Large intestine (tissue), 3 donors: ENCODE measurements around the gene CAD. TPM values are rescaled to one million over a fixed set of nuclear protein-coding genes. Genes with fewer than 3 reads are reported as not detected.
"Not testable (repeated sequence)": the region's sequence is repeated elsewhere in the genome, so short reads cannot be mapped to it uniquely, and the experiment has no call there.

Source experiments
- DNase-seq, 2 donors: peaks; one replicate each; pipeline versions ENCODE4 v3.0.0 to v3.0.0-alpha.2; 2013
- H3K27ac ChIP-seq: one replicate; pipeline ENCODE4 v1.5.1; 2013; ENCODE audit warnings: low read length
- H3K27me3 ChIP-seq: 2 replicates; pipeline ENCODE4 v1.6.1; 2013; ENCODE audit warnings: low read length; ENCODE audit not compliant: control insufficient read depth, insufficient read depth
- H3K36me3 ChIP-seq: 2 replicates; pipeline ENCODE4 v1.6.1; 2013; ENCODE audit warnings: low read length; ENCODE audit not compliant: control insufficient read depth, insufficient read depth
- H3K4me1 ChIP-seq: one replicate; pipeline ENCODE4 v1.6.1; 2013; ENCODE audit warnings: low read length; ENCODE audit not compliant: control insufficient read depth, insufficient read depth
- H3K4me3 ChIP-seq: one replicate; pipeline ENCODE4 v1.5.1; 2013; ENCODE audit warnings: low read length
- H3K9me3 ChIP-seq: one replicate; pipeline ENCODE4 v1.6.1; 2013; ENCODE audit warnings: mild to moderate bottlenecking, low read depth, low read length, moderate library complexity; ENCODE audit not compliant: control insufficient read depth
- WGBS: methylation state at CpG from one replicate; pipeline ENCODE4 v1.1.5; 2013; ENCODE audit warnings: low lambda C conversion rate; ENCODE audit not compliant: insufficient coverage; 5-methylcytosine and 5-hydroxymethylcytosine counted together
- polyA plus RNA-seq: library from polyadenylated mRNA; unstranded; fragments of 120-200 nt; gene quantifications from one replicate; pipeline ENCODE4 v1.2.1, GENCODE V29; 2013

The CAD gene
- polyA plus RNA-seq, 1 donor: 34.9 TPM

- Histone ChIP-seq H3K4me1 (no peaks in the 10 kb centered on the region), H3K27me3 (peaks cover 5% of the 10 kb centered on the region), H3K27ac (no peak overlapping the region), H3K9me3 (no peaks in the 10 kb centered on the region), H3K36me3 (no peaks in the 10 kb centered on the region), H3K4me3 (no peak overlapping the region)
- no peak for DNase-seq
- WGBS: no CpG with 5 or more reads among the region's 3 CpGs
These were observed 37.7 kb upstream of the CAD start for GRCh38 chr2:27179344-27180000.

- WGBS: no CpG with 5 or more reads among the region's 4 CpGs
- Histone ChIP-seq H3K36me3 (no peaks in the 10 kb centered on the region), H3K9me3 (no peaks in the 10 kb centered on the region), H3K4me1 (no peaks in the 10 kb centered on the region), H3K27ac (no peak overlapping the region), H3K4me3 (no peak overlapping the region), H3K27me3 (peaks cover 2% of the 10 kb centered on the region)
- DNase-seq: no peak
These were observed 34.8 kb upstream of the CAD start for GRCh38 chr2:27182346-27182745.

GRCh38 chr2:27184115-27184514 lies 33.1 kb upstream of the CAD start:
- Histone ChIP-seq H3K27me3 (peaks cover 2% of the 10 kb centered on the region), H3K4me1 (no peaks in the 10 kb centered on the region), H3K27ac (no peak overlapping the region), H3K4me3 (no peak overlapping the region), H3K9me3 (no peaks in the 10 kb centered on the region), H3K36me3 (no peaks in the 10 kb centered on the region)
- no CpG with 5 or more reads among the region's 4 CpGs for WGBS
- no peak for DNase-seq

GRCh38 chr2:27185331-27186026 lies 31.7 kb upstream of the CAD start:
- H3K27me3 ChIP-seq: no peaks in the 10 kb centered on the region
- no CpG with 5 or more reads among the region's 6 CpGs for WGBS

GRCh38 chr2:27186613-27187345 lies 30.4 kb upstream of the CAD start:
- no peak overlapping the region for H3K27ac ChIP-seq
- no peaks in the 10 kb centered on the region for H3K36me3 ChIP-seq
- DNase-seq: no peak
- H3K27me3 ChIP-seq: no peaks in the 10 kb centered on the region
- H3K4me3 ChIP-seq: no peak overlapping the region
- H3K4me1 ChIP-seq: no peaks in the 10 kb centered on the region
- 90% methylated on average over 2 of the region's 6 CpGs for WGBS
- no peaks in the 10 kb centered on the region for H3K9me3 ChIP-seq

More at GRCh38 chr2:27185331-27186026, 31.7 kb upstream of the CAD start:
- Histone ChIP-seq H3K27ac (no peak overlapping the region), H3K4me3 (no peak overlapping the region), H3K4me1 (no peaks in the 10 kb centered on the region), H3K9me3 (no peaks in the 10 kb centered on the region), H3K36me3 (no peaks in the 10 kb centered on the region)
- DNase-seq: no peak

GRCh38 chr2:27189989-27190388 lies 27.2 kb upstream of the CAD start:
- Histone ChIP-seq H3K27me3 (no peaks in the 10 kb centered on the region), H3K4me1 (no peaks in the 10 kb centered on the region), H3K36me3 (no peaks in the 10 kb centered on the region), H3K9me3 (no peaks in the 10 kb centered on the region), H3K27ac (no peak overlapping the region), H3K4me3 (no peak overlapping the region)
- WGBS: 93% methylated on average over 3 of the region's 8 CpGs
- no peak for DNase-seq

GRCh38 chr2:27191070-27191829 lies 25.9 kb upstream of the CAD start:
- Histone ChIP-seq H3K9me3 (no peaks in the 10 kb centered on the region), H3K36me3 (no peaks in the 10 kb centered on the region), H3K27ac (no peak overlapping the region), H3K4me3 (no peak overlapping the region), H3K4me1 (no peaks in the 10 kb centered on the region), H3K27me3 (no peaks in the 10 kb centered on the region)
- WGBS: 0% methylated on average over 1 of the region's 8 CpGs
- DNase-seq: peak in 1 of 2 donors; percentile 44

GRCh38 chr2:27194538-27195354 lies 22.4 kb upstream of the CAD start:
- Histone ChIP-seq H3K4me1 (no peaks in the 10 kb centered on the region), H3K27ac (no peak overlapping the region), H3K4me3 (no peak overlapping the region), H3K9me3 (no peaks in the 10 kb centered on the region), H3K36me3 (peaks cover 7% of the 10 kb centered on the region), H3K27me3 (no peaks in the 10 kb centered on the region)
- no CpG with 5 or more reads among the region's 17 CpGs for WGBS
- DNase-seq: peak in 1 of 2 donors; percentile 54

- 100% methylated on average over 1 of the region's 3 CpGs for WGBS
- H3K27ac ChIP-seq, DNase-seq, H3K27me3 ChIP-seq, H3K9me3 ChIP-seq, H3K4me1 ChIP-seq, H3K4me3 ChIP-seq: not testable (repeated sequence)
- H3K36me3 ChIP-seq: peaks cover 13% of the 10 kb centered on the region
These were observed 21.4 kb upstream of the CAD start for GRCh38 chr2:27195799-27196198.
